ENCODE measurements around the gene ANXA9.
A peak's percentile ranks its signal among the peaks of the same experiment; 100 is the strongest.

Gene ANXA9, protein sequence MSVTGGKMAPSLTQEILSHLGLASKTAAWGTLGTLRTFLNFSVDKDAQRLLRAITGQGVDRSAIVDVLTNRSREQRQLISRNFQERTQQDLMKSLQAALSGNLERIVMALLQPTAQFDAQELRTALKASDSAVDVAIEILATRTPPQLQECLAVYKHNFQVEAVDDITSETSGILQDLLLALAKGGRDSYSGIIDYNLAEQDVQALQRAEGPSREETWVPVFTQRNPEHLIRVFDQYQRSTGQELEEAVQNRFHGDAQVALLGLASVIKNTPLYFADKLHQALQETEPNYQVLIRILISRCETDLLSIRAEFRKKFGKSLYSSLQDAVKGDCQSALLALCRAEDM

DNA sequence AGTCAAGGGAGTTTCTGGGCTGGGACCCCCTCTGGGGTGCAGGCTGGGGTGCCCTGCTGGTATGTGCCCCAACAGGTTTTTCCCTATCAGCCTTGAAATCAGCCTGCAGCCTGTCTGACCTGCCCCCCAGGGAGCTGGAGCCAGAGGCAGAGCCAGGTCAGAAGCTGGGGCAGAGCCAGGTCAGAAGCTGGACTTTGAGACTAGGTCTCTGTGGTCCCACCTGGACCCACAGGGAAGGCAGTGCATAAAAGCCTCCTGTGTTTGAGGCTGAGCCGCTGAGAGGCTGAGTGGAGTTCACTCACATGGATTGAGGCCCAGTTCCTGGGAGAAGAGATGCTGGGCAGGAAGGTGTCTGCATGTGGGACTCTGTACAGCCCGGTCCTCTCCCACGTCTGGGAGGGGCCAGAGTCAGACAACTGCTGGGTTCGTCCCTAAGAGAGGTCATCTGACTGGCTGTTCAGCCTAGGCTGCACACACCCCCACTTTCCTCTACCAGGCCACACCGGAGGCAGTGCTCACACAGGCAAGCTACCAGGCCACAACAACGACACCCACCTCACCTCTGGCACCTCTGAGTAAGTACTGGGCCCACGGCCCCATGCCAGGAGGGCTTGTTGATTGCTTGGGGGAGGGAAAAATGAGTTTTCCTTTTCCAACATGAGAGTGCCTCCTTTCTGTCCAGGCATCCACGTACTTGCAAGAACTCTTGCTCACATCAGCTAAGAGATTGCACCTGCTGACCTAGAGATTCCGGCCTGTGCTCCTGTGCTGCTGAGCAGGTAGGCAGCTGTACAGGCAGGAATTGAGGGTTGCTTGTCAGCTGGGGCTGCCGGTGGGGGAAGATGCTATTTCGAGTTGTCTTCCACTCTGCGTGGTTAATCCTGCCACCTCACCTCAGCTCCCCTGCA, at the start of gene ANXA9:
Gene ANXA9 (plus strand): TSS at position 488 of the 908 bp plus-strand sequence. CDS start 814 bp downstream, outside the sequence.
- no peak for DNase-seq

DNA sequence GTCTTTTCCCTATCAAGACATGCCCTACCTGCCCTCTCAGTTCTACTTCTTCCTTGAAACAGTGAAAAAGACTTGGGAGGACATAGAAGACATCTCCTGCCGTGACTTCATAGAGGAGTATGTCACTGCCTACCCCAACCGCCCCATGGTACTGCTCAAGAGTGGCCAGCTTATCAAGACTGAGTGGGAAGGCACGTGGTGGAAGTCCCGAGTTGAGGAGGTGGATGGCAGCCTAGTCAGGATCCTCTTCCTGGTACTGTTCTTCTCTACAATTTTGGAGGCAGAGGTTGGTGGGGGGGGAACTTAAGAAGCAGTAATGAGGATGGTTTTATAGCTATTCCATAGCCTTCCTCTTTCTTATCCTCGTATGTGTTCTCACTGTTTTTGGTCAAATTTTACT, 37.2 kb upstream of the ANXA9 start:
- DNase-seq: no peak

DNA sequence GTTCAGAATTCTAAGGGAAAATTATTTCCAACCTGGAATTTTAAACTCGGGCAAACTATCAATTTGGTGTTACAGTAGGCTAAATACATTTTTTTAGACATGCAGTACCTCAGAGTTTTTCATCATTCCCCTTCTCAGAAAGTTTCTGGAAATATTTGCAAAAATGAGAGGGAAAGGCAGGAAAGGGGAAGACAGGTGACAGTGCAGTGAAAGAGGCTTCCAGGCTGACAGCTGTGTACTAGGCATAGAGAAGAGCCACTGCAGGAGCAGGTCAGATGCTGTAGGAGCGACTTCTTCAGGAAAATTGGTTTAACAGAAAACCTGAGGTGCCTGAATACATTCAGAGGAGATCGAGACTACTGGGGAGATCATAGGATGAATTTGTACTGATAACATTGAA, 27.4 kb upstream of the ANXA9 start:
- no peak for DNase-seq

DNA sequence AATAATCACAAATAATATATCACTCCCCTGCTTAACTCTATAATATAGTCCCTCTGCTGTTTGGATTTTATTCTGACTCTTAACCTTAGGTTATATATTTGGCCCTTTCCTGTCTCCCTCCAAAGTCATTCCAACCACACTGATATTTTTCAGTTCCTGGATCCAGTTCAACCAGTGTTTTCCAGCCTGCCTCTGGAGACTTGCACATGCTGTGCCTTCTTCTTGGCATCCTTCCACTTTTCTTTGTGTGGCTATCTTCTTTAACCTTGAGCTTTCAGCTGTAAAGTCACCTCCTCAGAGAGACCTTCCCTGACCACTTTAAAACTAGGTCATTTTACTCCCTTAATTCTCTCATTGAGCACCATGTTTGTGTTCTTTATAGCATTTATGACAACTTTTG, 26.8 kb upstream of the ANXA9 start:
- no peak for DNase-seq

DNA sequence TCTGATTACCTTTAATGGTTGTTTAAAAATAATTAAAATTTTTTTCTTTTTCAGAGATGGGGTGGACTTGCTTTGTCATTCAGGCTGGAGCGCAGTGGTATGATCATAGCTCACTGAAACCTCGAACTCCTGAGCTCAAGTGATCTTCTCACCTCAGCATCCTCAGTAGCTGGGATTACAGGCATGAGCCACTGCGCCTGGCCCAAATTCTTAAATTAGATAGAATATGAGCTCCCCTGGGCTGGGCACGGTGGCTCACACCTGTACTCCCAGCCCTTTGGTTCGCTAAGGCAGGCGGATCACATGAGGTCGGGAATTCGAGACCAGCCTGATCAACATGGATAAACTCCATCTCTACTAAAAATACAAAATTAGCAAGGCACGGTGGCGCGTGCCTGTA, 24.4 kb upstream of the ANXA9 start:
- no peak for DNase-seq

DNA sequence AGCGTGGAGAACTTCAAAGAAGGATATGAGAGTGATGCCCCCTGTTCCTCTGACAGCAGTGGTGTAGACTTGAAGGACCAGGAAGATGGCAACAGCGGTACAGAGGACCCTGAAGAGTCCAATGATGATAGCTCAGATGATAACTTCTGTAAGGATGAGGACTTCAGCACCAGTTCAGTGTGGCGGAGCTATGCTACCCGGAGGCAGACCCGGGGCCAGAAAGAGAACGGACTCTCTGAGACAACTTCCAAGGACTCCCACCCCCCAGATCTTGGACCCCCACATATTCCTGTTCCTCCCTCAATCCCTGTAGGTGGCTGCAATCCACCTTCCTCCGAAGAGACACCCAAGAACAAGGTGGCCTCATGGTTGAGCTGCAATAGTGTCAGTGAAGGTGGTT, 21.4 kb upstream of the ANXA9 start:
- DNase-seq: no peak

DNA sequence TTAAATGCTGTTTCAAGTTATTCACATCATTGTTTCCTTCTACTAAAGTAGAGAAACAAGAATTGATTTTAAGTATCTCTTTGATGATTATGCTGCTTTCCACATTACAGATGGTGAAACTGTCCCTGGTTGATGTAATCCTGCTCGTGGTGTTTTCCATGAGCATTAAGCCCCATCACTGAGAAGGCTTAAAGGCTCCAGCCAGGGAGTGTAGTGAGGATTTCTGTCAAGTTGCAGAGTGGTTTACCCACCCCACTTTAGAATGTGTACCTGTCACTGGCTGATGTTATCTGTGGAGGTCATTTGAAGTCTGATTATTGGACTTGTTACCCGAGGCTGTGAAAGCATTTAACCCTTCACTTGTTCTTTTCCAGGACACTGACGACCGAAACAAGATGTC, 20.3 kb upstream of the ANXA9 start:
- DNase-seq: no peak

DNA sequence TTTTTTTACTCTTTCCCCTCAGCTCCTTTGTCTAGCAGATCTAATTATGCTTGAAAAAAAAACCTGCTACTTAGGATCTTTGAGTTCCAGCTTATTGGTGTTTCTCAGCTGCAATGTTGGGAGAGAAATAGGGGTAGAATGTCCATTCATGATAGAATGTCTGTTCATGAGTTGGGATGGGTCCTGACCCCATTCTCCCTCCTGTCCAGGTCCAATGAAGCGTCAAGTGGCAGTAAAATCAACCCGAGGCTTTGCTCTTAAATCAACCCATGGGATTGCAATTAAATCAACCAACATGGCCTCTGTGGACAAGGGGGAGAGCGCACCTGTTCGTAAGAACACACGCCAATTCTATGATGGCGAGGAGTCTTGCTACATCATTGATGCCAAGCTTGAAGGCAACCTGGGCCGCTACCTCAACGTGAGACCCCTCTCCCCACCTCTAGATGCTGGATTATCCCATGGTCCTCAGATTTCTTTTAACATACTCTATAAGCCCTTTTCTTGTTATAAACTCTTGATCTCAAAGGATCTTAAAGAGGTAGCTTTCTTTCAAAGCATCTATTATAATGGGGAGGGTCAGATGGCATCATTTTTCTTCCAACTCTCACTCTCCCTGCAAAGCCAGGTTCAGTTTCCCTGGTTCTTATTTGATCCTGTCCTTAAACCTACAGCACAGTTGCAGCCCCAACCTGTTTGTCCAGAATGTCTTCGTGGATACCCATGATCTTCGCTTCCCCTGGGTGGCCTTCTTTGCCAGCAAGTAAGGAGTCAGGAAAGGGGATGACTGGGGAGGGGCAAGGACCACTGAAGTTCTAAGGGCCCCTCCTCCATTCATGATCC, 18.6 kb upstream of the ANXA9 start:
- DNase-seq: no peak

DNA sequence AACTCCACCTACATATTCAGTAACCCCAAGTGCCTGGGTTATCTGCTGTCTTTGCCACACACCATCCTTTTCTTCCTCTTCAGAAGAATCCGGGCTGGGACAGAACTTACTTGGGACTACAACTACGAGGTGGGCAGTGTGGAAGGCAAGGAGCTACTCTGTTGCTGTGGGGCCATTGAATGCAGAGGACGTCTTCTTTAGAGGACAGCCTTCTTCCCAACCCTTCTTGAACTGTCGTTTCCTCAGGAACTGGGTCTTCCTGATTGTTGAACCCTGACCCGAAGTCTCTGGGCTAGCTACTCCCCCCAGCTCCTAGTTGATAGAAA, 18.0 kb upstream of the ANXA9 start:
- DNase-seq: no peak

DNA sequence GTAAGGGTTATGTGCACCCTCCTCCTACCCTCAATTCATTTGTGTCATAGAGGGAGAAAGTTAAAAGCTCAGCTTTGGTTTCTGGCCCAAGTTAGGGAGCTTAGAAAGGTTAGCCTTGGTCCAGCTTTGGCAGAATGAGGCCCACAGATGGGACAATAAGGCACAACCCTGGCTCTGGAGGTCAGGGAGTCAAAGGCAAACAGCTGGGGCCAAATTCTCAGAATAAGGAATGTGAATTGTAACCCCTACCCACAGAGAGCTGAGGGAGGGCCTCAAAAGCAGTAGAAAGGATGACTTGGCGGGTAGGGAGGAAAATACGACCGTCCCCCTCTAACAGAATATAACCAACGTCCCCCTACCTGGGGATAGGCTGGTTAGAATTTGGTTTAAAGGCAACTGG, 16.5 kb upstream of the ANXA9 start:
- DNase-seq: no peak

DNA sequence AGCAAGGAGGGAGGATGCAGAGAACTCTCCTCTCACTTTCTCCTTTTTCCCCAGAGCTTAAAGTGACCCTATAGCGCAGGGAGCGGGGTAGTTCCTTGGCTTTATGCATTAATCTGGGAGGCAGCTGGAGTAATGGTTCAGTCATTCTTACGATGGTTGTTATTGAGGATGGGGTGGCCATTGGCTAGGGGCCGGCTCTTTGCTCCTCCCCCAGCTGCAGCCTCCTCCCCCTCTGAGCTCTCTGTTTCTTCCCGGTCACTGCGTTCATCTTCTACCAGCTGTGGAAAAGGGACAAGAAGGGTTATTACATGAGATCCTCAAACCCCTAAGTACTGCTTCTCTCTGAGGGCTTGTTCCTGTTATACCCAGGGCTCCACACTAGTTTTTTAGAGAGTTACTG, 16.1 kb upstream of the ANXA9 start:
- DNase-seq: no peak

DNA sequence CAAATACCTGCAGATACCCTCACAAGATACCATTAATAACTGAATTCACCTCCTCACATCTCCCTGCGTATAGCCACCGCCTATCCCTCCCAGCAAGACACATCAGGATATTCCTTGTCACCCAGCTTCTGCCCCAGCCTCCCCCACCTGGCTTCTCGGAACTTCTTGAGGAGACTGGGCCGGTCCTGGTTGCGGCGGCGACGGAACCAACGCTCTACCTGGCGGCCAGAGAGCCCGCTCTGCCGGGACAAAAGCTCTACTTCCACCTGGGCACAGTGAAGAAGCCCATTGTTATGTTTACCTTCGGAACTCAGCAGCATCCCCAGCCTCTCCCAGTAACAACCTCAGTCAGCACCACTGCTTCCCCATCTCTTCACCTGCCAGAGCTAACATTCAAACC, 14.2 kb upstream of the ANXA9 start:
- no peak for DNase-seq

DNA sequence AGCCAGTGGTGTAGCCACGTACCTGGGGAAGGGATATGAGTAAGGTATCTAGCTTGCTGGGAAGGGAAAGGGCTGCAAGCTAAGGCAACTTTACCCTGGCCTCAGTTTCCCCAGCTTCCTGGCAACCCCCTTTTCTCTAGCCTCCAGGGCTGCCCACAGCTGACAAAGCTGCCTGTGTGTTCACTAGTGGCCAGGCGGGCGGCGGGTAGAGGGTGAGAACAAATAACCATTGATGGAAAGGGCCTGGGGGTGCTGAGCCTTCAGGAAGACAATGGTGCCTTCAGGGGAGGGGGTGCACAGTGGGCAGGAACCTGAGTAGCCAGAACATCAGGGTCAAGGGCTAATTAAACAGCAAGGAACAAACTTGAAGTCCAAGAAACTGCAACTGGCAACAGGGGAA, 13.6 kb upstream of the ANXA9 start:
- no peak for DNase-seq

DNA sequence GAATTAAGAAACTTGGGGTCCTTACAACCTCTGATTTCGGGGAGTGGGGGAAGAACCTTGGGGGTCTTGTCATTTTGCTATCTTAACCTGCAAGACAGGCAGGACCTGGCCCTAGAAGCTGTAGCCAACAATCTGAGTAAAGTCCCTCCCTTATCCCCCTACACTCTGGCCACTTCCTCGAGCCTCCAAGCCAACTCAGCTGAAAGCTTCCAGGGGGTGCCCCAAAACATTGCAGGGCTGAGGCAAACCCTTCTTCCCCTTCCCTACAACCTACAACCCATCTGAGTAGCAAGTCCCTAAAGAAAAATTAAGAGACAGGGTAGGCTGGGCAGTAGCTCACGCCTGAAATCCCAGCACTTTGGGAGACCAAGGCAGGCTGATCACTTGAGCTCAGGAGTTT, 12.5 kb upstream of the ANXA9 start:
- no peak for DNase-seq

DNA sequence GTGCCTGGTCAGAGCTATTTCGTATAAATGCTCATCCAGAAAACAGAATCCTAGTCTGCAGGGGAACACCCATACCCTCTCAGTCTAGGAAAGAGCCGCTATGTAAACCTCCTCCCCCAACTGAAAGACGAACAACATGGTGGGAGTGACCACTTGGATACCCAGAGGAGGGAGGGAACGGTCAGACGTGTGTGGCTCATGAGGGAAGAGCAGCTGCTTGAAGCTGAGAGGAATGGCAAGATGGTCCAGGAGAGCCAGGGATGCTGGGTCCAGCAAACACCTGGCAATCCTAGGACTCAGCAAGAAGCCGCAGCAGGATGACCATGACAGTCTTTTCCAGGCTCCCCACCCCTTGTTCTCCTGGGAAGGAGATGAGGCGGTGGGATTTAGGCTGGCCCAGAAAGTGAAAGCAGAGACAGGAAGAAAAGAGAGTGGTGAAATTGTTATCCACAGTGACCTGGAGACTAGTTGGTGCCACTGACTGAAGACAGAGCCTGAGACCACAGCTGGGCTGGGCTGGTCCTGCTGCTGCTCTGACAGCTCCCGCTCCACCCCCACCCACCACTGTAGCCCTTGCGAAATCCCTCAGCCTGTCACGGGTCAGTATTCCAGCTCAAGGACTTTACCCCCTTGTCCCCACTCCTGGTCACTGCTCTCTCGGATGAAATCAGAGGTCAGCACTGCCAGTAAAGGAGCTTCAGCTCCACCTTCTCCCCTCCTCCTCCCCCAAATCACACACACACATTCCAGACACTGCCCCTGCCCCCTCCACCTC, 11.1 kb upstream of the ANXA9 start:
- DNase-seq: no peak

DNA sequence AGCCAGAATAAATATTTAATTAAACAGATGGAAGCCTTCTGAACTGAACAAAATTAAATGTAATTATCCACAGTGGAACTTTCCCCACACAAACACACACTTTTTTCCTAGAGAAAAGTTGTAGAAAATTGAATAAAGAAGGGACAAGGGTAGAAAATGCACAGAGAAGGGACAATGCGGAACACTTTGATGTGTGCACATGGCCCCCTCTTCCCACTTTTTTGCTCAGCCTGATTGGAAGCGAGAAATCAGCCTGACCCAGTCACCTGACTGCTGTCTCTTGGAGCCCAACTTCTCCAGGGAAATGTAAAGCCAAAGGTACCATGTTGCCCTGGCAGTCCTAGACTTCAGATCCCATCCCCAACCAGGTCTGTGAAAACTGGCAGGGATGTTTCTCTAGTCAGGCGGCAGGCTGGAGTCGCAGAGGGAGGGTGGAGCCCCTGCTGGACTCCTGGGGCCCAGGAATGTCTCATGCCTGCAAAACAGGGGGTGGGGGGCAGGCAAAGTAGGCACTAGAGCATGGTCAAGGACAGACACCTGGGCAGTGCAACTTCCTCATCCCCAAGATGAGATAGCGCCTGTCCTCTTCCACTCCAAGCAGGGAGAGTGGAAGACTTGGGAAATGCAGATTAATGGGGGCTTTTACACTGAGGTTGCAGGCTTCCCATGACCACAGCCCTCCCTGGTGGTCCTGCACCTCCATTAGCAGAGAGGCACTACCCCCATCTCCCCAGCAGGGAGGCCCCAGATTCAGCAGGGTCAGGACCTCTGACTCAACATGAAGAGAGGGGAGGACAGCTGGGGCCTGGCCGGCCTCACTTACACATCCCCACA, 10.3 kb upstream of the ANXA9 start:
- DNase-seq: no peak

DNA sequence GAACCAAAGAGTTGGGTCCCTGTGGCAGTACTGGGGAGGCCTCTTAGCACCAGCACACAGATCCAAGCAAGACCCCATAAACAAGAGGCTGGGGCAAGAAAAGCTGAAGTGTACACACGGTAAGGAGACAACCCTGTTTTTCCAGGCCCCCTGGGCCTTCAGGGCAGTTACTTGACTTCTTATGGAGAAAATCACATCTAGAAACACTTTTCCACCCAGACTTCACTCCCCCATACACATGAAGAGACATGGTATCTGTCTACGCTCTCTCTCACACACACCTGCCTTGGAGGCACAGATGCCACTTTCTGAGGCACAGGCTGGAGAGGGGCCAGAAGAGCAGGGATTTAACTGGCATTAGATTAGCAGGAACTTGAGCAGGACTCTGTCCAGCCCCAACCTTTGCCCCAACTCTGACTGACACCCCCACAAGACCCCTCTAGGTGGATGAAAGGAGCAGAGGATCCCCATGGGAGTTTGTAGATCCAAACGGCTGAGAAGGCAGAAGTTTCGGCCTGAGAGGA, 9.6 kb upstream of the ANXA9 start:
- no peak for DNase-seq

DNA sequence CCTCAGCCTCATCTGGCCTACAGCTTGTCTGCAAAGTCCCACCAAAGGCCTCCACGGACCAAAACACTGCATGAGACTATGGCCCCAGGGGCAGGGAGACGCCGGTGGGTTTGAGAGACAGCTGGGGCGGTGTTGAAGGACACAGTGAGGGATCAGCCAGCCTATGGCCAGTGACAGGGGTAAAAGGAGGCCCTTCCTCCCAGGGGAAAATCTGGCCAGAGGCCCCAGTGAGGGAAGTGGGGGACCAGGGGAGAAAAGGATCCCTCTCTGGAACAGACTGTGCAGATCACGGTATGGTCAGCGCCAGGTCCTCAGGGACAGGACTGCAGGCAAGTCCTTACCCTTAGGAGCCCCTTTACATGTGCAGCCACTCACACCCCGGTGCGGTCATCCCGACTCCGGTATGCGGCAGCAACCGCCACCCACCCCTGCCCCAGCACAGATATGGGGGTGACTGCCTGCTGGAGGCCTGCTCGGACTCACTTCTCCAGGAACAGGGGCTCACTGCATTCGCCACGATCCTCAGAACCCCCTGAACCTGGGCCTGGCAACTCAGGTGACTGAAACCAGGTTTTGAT, 8.7 kb upstream of the ANXA9 start:
- no peak for DNase-seq

DNA sequence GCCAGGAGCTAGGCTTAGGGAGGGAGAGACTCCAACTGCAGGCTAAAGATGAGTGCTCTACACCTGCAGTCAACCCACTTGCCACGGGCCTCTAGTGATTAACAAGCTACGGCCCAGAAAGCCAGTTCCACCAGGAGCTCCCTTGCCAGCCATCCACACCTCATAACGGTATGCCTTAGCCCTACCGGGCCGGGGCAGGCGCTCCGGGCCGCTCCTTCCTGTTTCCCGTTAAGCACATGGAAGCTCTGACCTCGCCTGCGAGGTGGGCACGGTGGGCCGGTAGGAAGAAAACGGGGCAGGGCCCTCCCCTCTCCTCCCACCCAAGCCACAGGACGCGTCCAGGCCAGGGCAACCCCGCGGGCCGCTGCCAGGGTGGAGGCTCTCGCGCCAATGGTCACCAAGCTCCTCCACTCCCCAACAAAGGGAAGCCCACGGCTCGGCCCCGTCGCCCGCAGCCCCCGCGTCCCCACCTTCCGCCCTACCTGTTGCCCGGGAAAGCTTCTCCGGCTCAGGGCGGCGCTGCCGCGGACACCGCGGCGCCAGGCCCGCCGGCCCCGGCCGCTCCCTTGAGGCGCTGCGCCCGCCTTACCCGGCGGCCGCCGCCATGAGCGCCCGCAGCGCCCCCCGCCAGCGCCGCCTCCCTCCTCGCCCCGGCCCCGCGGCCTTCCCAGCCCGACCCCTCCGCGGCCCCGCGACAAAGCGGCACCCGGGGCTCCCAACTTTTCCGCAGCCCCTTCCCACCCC, 8.1 kb upstream of the ANXA9 start:
- DNase-seq: peak; percentile 47
